CD4-positive, CD25-positive, alpha-beta regulatory T cell (primary cell): ENCODE results near the gene CCT2. TPM values are rescaled to one million over a fixed set of nuclear protein-coding genes. Genes with fewer than 3 reads are reported as not detected.

Experiments used
- ATAC-seq, 2 donors: fragments of 150-1000 bp; cut with Tn5 transposase; one replicate each; pipeline ENCODE4 v1.10.0; 2021; ENCODE audit warnings: low read depth in 2 of 2, moderate number of reproducible peaks in 2 of 2, moderate library complexity in 1 of 2
- DNase-seq, 3 donors: peaks; one replicate each; pipeline versions ENCODE4 v3.0.0 to v3.0.0-alpha.2; 2012 to 2022; ENCODE audit warnings: mixed read lengths in 1 of 3
- H3K27ac ChIP-seq: one replicate; pipeline ENCODE4 v1.7.0; 2013; ENCODE audit warnings: mild to moderate bottlenecking, low read length; ENCODE audit not compliant: insufficient read depth, poor library complexity, severe bottlenecking
- H3K27me3 ChIP-seq: one replicate; pipeline ENCODE4 v1.7.0; 2013; ENCODE audit warnings: low read length; ENCODE audit not compliant: control insufficient read depth, insufficient read depth
- H3K36me3 ChIP-seq: one replicate; pipeline ENCODE4 v1.7.0; 2013; ENCODE audit warnings: mild to moderate bottlenecking, low read length, moderate library complexity; ENCODE audit not compliant: control insufficient read depth, insufficient read depth
- H3K4me1 ChIP-seq: 2 replicates; pipeline ENCODE4 v1.7.0; 2013; ENCODE audit warnings: mild to moderate bottlenecking, low read length; ENCODE audit not compliant: insufficient read depth, control insufficient read depth, poor library complexity, severe bottlenecking
- H3K4me3 ChIP-seq: one replicate; pipeline ENCODE4 v1.7.0; 2013; ENCODE audit warnings: low read depth, mild to moderate bottlenecking, low read length, moderate library complexity
- H3K9me3 ChIP-seq, 2 experiments: 1 replicate in 1 of 2; 2 replicates in 1 of 2; pipeline ENCODE4 v1.7.0; 2013; ENCODE audit warnings: low read length in 2 of 2, mild to moderate bottlenecking in 1 of 2, moderate library complexity in 1 of 2; ENCODE audit not compliant: control insufficient read depth in 2 of 2
- H3K27ac Mint-ChIP-seq, 3 donors: one replicate each; pipeline ENCODE4 v1.8.0; 2020 to 2022; ENCODE audit warnings: mild to moderate bottlenecking in 3 of 3, mixed read lengths in 3 of 3, moderate library complexity in 2 of 3
- H3K27me3 Mint-ChIP-seq: one replicate; pipeline ENCODE4 v1.8.0; 2022; ENCODE audit warnings: mild to moderate bottlenecking, mixed read lengths
- H3K36me3 Mint-ChIP-seq: one replicate; pipeline ENCODE4 v1.8.0; 2020; ENCODE audit warnings: mixed read lengths
- H3K4me1 Mint-ChIP-seq, 4 donors: one replicate each; pipeline ENCODE4 v1.8.0; 2020 to 2022; ENCODE audit warnings: mixed read lengths in 4 of 4, mild to moderate bottlenecking in 1 of 4
- H3K4me3 Mint-ChIP-seq, 4 donors: one replicate each; pipeline ENCODE4 v1.8.0; 2020 to 2022; ENCODE audit warnings: mild to moderate bottlenecking in 4 of 4, mixed read lengths in 4 of 4, moderate library complexity in 3 of 4
- H3K9me3 Mint-ChIP-seq, 7 donors: one replicate each; pipeline ENCODE4 v1.8.0; 2020 to 2022; ENCODE audit warnings: mixed read lengths in 7 of 7, mild to moderate bottlenecking in 3 of 7, moderate library complexity in 2 of 7
- polyA plus RNA-seq, 4 donors: library from polyadenylated mRNA; unstranded; fragments of 300-500 nt; fragmentation: Illumina TruSeq; gene quantifications; one replicate each; pipeline ENCODE4 v1.2.3, GENCODE V29; 2021
- total RNA-seq: library from RNA; stranded (reverse); gene quantifications from one replicate; pipeline ENCODE4 v1.2.3, GENCODE V29; 2022

Gene CCT2
- total and polyA plus RNA-seq, 5 donors from 2014 or later: 149 to 166 (median 163) TPM

DNA sequence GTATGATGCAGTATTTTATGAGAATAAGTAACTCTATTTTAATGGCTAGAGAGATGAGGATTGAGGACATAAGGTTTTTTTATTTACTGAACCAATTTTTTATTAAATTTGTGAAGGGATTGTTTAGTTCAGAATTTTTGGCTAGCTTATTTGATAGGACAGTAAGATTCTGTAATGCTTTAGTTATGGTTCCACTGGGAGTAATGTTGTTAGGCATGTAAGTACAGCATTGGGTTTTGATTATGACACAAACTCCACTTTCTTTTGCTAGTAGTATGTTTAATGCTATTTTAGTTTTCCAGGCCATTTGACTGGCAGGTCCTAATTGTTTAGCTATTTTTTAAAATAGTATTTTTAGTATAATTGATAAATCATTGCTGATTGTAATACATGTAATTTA is 59.3 kb downstream of the CCT2 start:
- H3K36me3 Mint-ChIP-seq: no peaks in the 10 kb centered on the region
- no peak overlapping the region for H3K27ac Mint-ChIP-seq
- DNase-seq (no peak), ATAC-seq (no peak)
- Histone ChIP-seq H3K4me1 (no peaks in the 10 kb centered on the region), H3K27me3 (peaks cover 2% of the 10 kb centered on the region), H3K27ac (no peak overlapping the region), H3K9me3 (no peaks in the 10 kb centered on the region), H3K4me3 (no peak overlapping the region), H3K36me3 (no peaks in the 10 kb centered on the region)
- peaks cover 16% of the 10 kb centered on the region for H3K27me3 Mint-ChIP-seq
- H3K9me3 Mint-ChIP-seq: peaks cover 0 to 2% (median 0%) of the 10 kb centered on the region in 7 donors
- peaks cover 0 to under 1% (median 0%) of the 10 kb centered on the region in 4 donors for H3K4me1 Mint-ChIP-seq
- no peak overlapping the region for H3K4me3 Mint-ChIP-seq

GRCh38 chr12:69645031-69645430 is 59.8 kb downstream of the CCT2 start:
- H3K36me3 Mint-ChIP-seq: no peaks in the 10 kb centered on the region
- no peak overlapping the region for H3K4me3 Mint-ChIP-seq
- no peaks in the 10 kb centered on the region for H3K4me1 Mint-ChIP-seq
- no peak overlapping the region for H3K27ac Mint-ChIP-seq
- H3K9me3 Mint-ChIP-seq: peaks cover 0 to 2% (median 0%) of the 10 kb centered on the region in 7 donors
- peaks cover 16% of the 10 kb centered on the region for H3K27me3 Mint-ChIP-seq
- no peaks in the 10 kb centered on the region for H3K4me1 ChIP-seq
- no peak overlapping the region for H3K27ac ChIP-seq
- no peaks in the 10 kb centered on the region for H3K36me3 ChIP-seq
- H3K9me3 ChIP-seq: no peaks in the 10 kb centered on the region
- no peak overlapping the region for H3K4me3 ChIP-seq
- DNase-seq (no peak), ATAC-seq (no peak)
- H3K27me3 ChIP-seq: peaks cover 5% of the 10 kb centered on the region

- Mint-ChIP-seq H3K4me3 (no peak overlapping the region), H3K27me3 (peaks cover 26% of the 10 kb centered on the region), H3K27ac (no peak overlapping the region), H3K4me1 (no peaks in the 10 kb centered on the region), H3K9me3 (peaks cover 0 to 2% (median 0%) of the 10 kb centered on the region in 7 donors), H3K36me3 (no peaks in the 10 kb centered on the region)
- Histone ChIP-seq H3K9me3 (no peaks in the 10 kb centered on the region), H3K4me3 (no peak overlapping the region), H3K4me1 (no peaks in the 10 kb centered on the region), H3K36me3 (no peaks in the 10 kb centered on the region), H3K27me3 (peaks cover 8% of the 10 kb centered on the region), H3K27ac (no peak overlapping the region)
- ATAC-seq (no peak), DNase-seq (no peak)
Observed at GRCh38 chr12:69647178-69647577, 61.9 kb downstream of the CCT2 start.

GRCh38 chr12:69648476-69648875 is 63.2 kb downstream of the CCT2 start:
- no peaks in the 10 kb centered on the region for H3K4me1 ChIP-seq
- Mint-ChIP-seq H3K27ac (no peak overlapping the region), H3K27me3 (peaks cover 26% of the 10 kb centered on the region), H3K4me1 (no peaks in the 10 kb centered on the region), H3K4me3 (no peak overlapping the region), H3K36me3 (no peaks in the 10 kb centered on the region), H3K9me3 (peaks cover 0 to 2% (median 0%) of the 10 kb centered on the region in 7 donors)
- H3K9me3 ChIP-seq: no peaks in the 10 kb centered on the region
- DNase-seq (no peak), ATAC-seq (no peak)
- no peak overlapping the region for H3K4me3 ChIP-seq
- H3K36me3 ChIP-seq: no peaks in the 10 kb centered on the region
- H3K27me3 ChIP-seq: peaks cover 8% of the 10 kb centered on the region
- no peak overlapping the region for H3K27ac ChIP-seq

DNA sequence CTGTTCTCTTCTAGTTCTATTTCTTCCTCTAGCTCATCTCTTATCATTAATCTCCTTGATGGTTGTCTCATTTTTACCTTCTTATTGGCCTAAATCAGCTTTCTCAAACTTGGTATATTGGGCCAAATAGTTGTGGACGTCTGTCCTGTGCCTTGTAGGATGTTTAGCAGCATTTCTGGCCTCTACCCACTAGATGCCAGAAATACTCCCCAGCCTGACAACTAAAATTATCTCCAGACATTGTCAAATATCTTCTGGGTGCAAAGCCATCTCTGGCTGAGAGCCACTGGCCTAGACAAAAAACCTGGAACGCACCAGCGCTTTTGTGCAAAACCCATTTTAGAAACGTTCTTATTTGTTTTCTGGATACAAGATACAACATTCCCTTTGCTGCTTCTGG is 64.3 kb downstream of the CCT2 start:
- H3K36me3 ChIP-seq: no peaks in the 10 kb centered on the region
- ATAC-seq (no peak), DNase-seq (no peak)
- Mint-ChIP-seq H3K36me3 (no peaks in the 10 kb centered on the region), H3K4me1 (no peaks in the 10 kb centered on the region), H3K4me3 (no peak overlapping the region), H3K27ac (no peak overlapping the region), H3K27me3 (peaks cover 21% of the 10 kb centered on the region), H3K9me3 (peaks cover 0 to 2% (median 0%) of the 10 kb centered on the region in 7 donors)
- peaks cover 8% of the 10 kb centered on the region for H3K27me3 ChIP-seq
- no peak overlapping the region for H3K27ac ChIP-seq
- H3K9me3 ChIP-seq: no peaks in the 10 kb centered on the region
- H3K4me1 ChIP-seq: no peaks in the 10 kb centered on the region
- H3K4me3 ChIP-seq: no peak overlapping the region

Other genes with a start within 250 kb of the CCT2 start
- gene LYZ, start 237.1 kb upstream of the CCT2 start, total RNA-seq: 1.0 TPM
- 10 to 100 TPM in 1 of 4 donors, 1 to 10 TPM in 2, under 1 TPM in 1; 0.95 to 17.6 (median 4.9) TPM for gene LYZ, start 237.1 kb upstream of the CCT2 start, polyA plus RNA-seq
- 32.6 TPM for gene YEATS4, start 225.7 kb upstream of the CCT2 start, total RNA-seq
- gene YEATS4, start 225.7 kb upstream of the CCT2 start, polyA plus RNA-seq: 10 to 100 TPM; 47.9 to 75.7 (median 53.2) TPM
- gene FRS2, start 115.1 kb upstream of the CCT2 start, total RNA-seq: 31.8 TPM
- gene FRS2, start 115.1 kb upstream of the CCT2 start, polyA plus RNA-seq: 10 to 100 TPM in 2 of 4 donors, 1 to 10 TPM in 2; 6.9 to 13.1 (median 9.7) TPM
- gene LRRC10, start 25.4 kb downstream of the CCT2 start, total RNA-seq: not detected
- not detected for gene LRRC10, start 25.4 kb downstream of the CCT2 start, polyA plus RNA-seq
- gene BEST3, start 113.8 kb downstream of the CCT2 start, total RNA-seq: not detected
- gene BEST3, start 113.8 kb downstream of the CCT2 start, polyA plus RNA-seq: not detected
- gene RAB3IP, start 153.4 kb downstream of the CCT2 start, total RNA-seq: 23.7 TPM
- gene RAB3IP, start 153.4 kb downstream of the CCT2 start, polyA plus RNA-seq: 10 to 100 TPM; 25.8 to 35.1 (median 26.4) TPM
- not detected for gene MYRFL, start 239.8 kb downstream of the CCT2 start, total RNA-seq
- gene MYRFL, start 239.8 kb downstream of the CCT2 start, polyA plus RNA-seq: not detected